Right cardiac atrium (tissue), 5 donors: Measurements from ENCODE around the gene ANG. TPM values are rescaled to one million over a fixed set of nuclear protein-coding genes. Genes with fewer than 3 reads are reported as not detected.

Source experiments
- polyA plus RNA-seq: library from polyadenylated mRNA; stranded (reverse); fragments of 200-250 nt; gene quantifications from one replicate; pipeline ENCODE4 v1.2.3, GENCODE V29; 2013
- total RNA-seq, 4 donors: library from RNA; stranded (reverse); fragmentation: NEBNext Ultra II Directional; extraction: Animal tissue kit (Norgen Biotek cat#: 25700); gene quantifications; one replicate each; pipeline ENCODE4 v1.2.1, GENCODE V29; 2021
- donor health status: healthy with polysubstance abuse.
- donor health status: DM: no; HTN: yes; CAD: no.
- donor health status: DM: no; HTN: no; CAD: no.
- donor health status: DM: no; HTN: yes; CAD: no; lungs with severe emphysema.
- donor health status: DM: yes; HTN: yes; CAD: no.

ANG gene
- total and polyA plus RNA-seq, 5 donors, result 6.1 to 11.0 (median 7.7) TPM

Other genes with a start within 250 kb of the ANG start
- gene OSGEP, start 234.0 kb upstream of the ANG start, total RNA-seq, result 10 to 100 TPM; 17.6 to 21.9 (median 19.5) TPM
- 18.1 TPM for gene OSGEP, start 234.0 kb upstream of the ANG start, polyA plus RNA-seq
- 10 to 100 TPM; 71.5 to 95.2 (median 90.3) TPM for gene APEX1, start 233.5 kb upstream of the ANG start, total RNA-seq
- 75.8 TPM for gene APEX1, start 233.5 kb upstream of the ANG start, polyA plus RNA-seq
- gene PIP4P1, start 227.3 kb upstream of the ANG start, total RNA-seq, result 10 to 100 TPM; 16.2 to 23.7 (median 23.4) TPM
- gene PIP4P1, start 227.3 kb upstream of the ANG start, polyA plus RNA-seq, result 21.0 TPM
- gene PNP, start 219.4 kb upstream of the ANG start, total RNA-seq, result 10 to 100 TPM in 1 of 4 donors, 1 to 10 TPM in 3; 6.2 to 17.2 (median 7.2) TPM
- gene PNP, start 219.4 kb upstream of the ANG start, polyA plus RNA-seq, result 8.6 TPM
- under 1 TPM in 3 of 4 donors, not detected in 1; 0.21 to 0.31 (median 0.26) TPM for gene RNASE10, start 183.2 kb upstream of the ANG start, total RNA-seq
- gene RNASE10, start 183.2 kb upstream of the ANG start, polyA plus RNA-seq, result not detected
- not detected for gene RNASE9, start 127.7 kb upstream of the ANG start, total RNA-seq
- not detected for gene RNASE9, start 127.7 kb upstream of the ANG start, polyA plus RNA-seq
- not detected for gene RNASE11, start 100.8 kb upstream of the ANG start, total RNA-seq
- gene RNASE11, start 100.8 kb upstream of the ANG start, polyA plus RNA-seq, result not detected
- gene RNASE12, start 97.4 kb upstream of the ANG start, total RNA-seq, result not detected
- gene RNASE12, start 97.4 kb upstream of the ANG start, polyA plus RNA-seq, result not detected
- gene OR6S1, start 47.1 kb upstream of the ANG start, total RNA-seq, result not detected
- not detected for gene OR6S1, start 47.1 kb upstream of the ANG start, polyA plus RNA-seq
- 10 to 100 TPM; 18.0 to 20.0 (median 19.0) TPM for gene RNASE4, start 4.2 kb upstream of the ANG start, total RNA-seq
- gene RNASE4, start 4.2 kb upstream of the ANG start, polyA plus RNA-seq, result 31.3 TPM
- gene EDDM3A, start 57.1 kb downstream of the ANG start, total RNA-seq, result not detected
- gene EDDM3A, start 57.1 kb downstream of the ANG start, polyA plus RNA-seq, result not detected
- gene EDDM3B, start 79.6 kb downstream of the ANG start, total RNA-seq, result not detected
- not detected for gene EDDM3B, start 79.6 kb downstream of the ANG start, polyA plus RNA-seq
- gene RNASE6, start 92.5 kb downstream of the ANG start, total RNA-seq, result 10 to 100 TPM in 2 of 4 donors, 1 to 10 TPM in 2; 5.2 to 13.9 (median 8.6) TPM
- gene RNASE6, start 92.5 kb downstream of the ANG start, polyA plus RNA-seq, result 2.4 TPM
- 100 to 1,000 TPM; 256 to 394 (median 314) TPM for gene RNASE1, start 114.1 kb downstream of the ANG start, total RNA-seq
- gene RNASE1, start 114.1 kb downstream of the ANG start, polyA plus RNA-seq, result 290 TPM
- gene RNASE3, start 202.6 kb downstream of the ANG start, total RNA-seq, result under 1 TPM in 1 of 4 donors, not detected in 3; 0.69 TPM
- gene RNASE3, start 202.6 kb downstream of the ANG start, polyA plus RNA-seq, result 0.14 TPM